NCI-H2227 treated with DMSO at 0.1 percent for 48 hours (cell line): ENCODE results near the gene RAMACL.

Experiments
- DNase-seq: peaks from one replicate; lab custom pipeline; 2025; lab: John Stamatoyannopoulos, UW

Gene RAMACL

GRCh38 chr6:166618251-166618650, 31.8 kb upstream of the RAMACL start:
- no peak for DNase-seq

- DNase-seq: no peak
These were observed 30.9 kb upstream of the RAMACL start for GRCh38 chr6:166617359-166617758.

- no peak for DNase-seq
These were observed 30.1 kb upstream of the RAMACL start for GRCh38 chr6:166616261-166617238.

DNA sequence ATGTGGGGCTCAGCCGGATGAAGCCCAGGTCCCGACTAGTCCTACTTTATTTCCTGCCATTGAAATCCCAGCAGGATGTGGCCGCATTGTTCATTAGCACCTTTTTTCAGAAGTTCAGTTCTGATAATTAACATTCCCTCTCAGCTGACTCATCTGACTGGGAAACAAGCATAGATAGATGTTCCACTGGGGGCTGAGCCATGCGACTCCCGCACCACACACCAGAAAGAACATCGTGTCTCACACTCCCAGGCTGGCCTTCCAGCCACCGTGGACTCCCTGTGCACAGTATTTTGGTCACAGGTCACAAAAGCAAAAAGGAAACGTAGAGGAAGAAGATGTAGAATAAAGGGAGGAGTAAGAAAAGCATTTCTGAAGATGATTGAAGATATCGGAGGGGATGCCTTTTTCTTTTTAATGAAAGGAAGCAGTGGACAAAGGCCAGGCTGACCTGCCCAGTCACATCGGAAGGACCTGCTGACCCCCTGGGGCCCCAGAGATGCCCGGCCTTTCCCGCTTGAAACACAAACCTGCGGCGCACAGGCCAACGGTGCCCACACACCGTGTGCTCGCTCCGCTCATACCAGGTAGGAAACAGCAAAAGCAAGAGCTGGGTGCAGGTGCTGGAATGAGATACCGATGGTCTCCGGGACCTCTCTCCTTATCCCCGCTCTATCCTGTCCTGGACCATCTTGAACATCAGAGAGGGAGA, 28.7 kb upstream of the RAMACL start:
- no peak for DNase-seq

- no peak for DNase-seq
These were observed 28.1 kb upstream of the RAMACL start for GRCh38 chr6:166614589-166614988.

- DNase-seq: no peak
These were observed 27.7 kb upstream of the RAMACL start for GRCh38 chr6:166614171-166614583.

DNA sequence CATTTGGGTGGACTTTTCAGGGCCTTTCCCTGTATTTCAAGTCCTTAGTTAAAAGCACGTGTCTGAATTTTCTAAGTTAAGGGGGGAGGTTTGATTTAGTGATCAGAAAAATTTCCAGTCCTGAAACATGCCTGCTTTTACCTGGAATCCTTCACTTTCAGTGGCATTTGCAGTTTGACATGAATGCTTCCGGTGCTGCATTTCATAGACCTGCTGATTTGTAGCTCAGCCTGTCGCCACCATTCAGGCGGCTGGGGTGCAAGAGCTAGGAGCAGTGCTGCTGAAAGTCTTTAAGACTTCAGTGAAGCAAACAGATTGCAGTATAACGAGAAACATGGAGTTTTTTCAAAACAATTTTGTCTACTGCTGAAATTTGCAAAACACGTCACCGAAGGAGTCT, 26.5 kb upstream of the RAMACL start:
- DNase-seq: no peak

DNA sequence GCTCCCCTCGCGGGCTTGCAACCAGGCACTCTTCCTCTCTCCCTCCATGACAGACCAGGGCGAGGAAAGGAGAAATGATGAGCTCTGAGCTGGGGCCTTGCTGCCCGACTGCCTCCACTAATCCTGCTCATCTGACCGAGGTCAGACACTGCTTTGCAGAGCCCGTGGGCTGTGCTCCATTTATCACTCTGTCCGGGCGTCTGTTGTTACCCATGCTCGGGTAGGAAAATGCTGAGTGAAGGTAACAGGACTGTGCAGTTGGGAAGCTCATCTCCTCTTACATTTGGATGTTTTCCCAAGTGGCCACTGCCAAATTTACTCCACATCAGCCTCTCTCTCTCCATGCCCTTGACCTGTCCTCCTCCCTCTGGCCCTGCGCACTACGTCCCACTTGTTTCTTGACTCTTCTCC, 26.0 kb upstream of the RAMACL start:
- DNase-seq: no peak

- DNase-seq: no peak
These were observed 25.2 kb upstream of the RAMACL start for GRCh38 chr6:166611631-166612030.

GRCh38 chr6:166610069-166610468, 23.6 kb upstream of the RAMACL start:
- DNase-seq: no peak

DNA sequence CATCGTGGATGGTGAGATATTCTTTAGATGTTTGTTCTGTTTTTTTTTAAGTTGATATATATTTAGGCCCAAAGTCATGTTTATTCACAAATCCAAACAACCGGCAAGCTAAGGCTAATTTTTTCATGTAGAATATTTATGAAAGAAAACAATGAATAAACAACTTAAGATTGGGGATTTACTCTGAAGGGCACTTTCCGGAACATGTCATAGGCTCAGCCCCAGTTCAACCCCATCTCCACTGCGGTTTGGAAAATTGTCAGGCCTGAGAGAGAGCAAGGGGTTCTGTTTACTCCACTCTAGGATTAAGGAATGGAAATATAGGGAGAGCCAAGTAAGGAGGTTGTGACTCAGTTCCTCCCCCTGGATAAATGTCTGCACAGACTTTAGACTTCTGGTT, 22.3 kb upstream of the RAMACL start:
- no peak for DNase-seq

GRCh38 chr6:166605752-166606151, 19.3 kb upstream of the RAMACL start:
- no peak for DNase-seq

DNA sequence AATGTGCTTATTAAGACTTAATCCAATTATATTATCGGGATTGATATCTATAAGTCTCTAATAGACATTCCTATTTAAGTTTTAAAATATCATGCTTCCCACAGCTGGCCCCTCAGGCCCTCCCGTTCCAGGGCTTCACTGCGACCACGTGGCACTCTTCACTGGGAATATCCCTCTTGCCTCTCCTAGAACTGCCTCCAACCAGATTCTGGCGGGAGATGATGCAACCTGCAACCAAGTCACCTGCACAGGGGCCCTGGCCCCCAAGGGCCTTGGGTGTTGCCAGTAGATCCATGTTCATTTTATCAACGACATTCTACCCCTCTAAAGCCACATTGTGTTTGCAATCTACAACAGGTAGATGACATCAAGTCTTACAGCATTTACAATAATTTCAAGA, 18.4 kb upstream of the RAMACL start:
- no peak for DNase-seq

- DNase-seq: no peak
These were observed 17.9 kb upstream of the RAMACL start for GRCh38 chr6:166604328-166604727.

- no peak for DNase-seq
These were observed 16.7 kb upstream of the RAMACL start for GRCh38 chr6:166603043-166603690.

- DNase-seq: no peak
These were observed 15.5 kb upstream of the RAMACL start for GRCh38 chr6:166601956-166602355.

DNA sequence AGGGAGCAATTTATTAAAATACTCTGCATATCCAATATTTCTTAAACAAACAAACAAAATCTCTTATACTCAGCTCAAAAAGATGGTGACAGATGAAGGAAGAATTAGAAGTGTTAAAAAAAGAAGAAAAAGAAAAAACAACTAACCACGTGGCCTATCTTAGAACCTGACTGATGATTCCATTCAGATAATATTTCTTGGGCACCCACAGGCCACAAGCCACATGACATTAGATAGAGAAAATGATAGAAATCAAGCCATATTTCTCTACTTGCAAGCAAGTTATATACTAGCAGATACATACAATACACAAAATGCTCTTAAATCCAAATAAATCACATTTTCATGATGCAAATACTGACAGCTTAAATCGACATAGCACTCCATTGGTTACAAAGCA, 14.5 kb upstream of the RAMACL start:
- no peak for DNase-seq

DNA sequence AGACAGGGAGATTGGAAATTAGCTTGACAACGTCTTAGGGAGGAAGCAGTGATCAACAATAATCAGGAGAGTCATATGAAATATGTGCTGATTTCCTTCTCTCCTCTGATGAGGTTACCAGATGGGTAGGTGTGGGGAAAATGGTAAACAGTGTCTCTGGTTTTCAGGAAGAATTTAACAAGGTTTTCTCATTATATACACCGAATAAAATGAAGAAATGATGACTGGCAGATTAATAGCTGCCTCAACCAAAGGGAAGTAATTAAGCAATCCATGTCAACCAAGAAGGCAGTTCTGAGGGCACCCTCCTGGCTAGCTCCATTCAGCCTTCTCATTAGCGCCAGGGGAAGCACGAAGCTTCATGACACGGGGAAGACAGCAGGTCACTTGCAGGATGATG, 12.7 kb upstream of the RAMACL start:
- no peak for DNase-seq

GRCh38 chr6:166598441-166599138, 12.1 kb upstream of the RAMACL start:
- DNase-seq: no peak

DNA sequence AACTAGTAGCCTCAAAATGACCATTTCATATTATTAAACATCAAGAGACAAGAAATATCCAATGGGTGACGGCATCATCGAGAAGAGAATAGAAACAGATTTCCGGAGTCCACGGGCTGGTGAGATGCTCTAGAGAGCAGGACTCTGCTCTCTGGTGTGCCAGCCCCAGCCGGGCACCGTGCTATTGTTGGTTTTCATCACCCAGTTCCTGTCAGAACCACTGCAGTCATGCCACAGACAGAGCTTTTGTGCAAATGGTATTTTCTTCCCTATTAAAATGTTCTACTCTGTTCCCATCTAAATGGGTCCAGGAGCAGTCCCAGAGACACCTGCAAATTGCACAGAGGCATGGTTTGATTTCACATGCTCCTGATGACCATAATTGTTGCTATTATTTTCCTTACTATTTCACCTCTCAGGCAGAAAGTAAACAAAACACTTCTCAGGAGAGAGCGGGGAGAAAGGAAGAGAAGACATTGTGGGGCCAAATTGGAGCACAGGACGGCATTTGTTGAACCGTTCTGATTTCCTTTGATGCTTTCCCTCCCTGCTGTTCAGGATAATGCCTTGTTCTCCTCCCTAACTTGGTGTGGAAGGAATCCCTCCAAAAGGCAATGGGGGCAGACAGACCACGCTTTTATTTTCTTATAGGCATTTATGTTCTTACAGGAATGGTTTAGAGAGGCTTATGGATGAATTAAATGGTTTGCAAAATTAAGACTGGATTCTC, 11.4 kb upstream of the RAMACL start:
- peak; percentile 54 for DNase-seq

- DNase-seq: no peak
These were observed 10.5 kb upstream of the RAMACL start for GRCh38 chr6:166596776-166597507.
